Ureter (tissue), 1 donor: Measurements from ENCODE around the gene RTP5. TPM values are rescaled to one million over a fixed set of nuclear protein-coding genes. Genes with fewer than 3 reads are reported as not detected.

ENCODE experiments used
- DNase-seq: peaks from one replicate; pipeline ENCODE4 v3.0.0-alpha.2; 2020; ENCODE audit warnings: low spot score
- total RNA-seq: library from RNA; stranded (reverse); gene quantifications from one replicate; pipeline ENCODE4 v1.2.4, GENCODE V29; 2023
- donor health status: DM: yes; HTN: yes; CAD: no.

Gene RTP5
- total RNA-seq, 1 donor from 2014 or later, result 0.21 TPM

- peak; percentile 45 for DNase-seq
These were observed 26.0 kb upstream of the RTP5 start for GRCh38 chr2:241843321-241844065.

- peak; percentile 67 for DNase-seq
These were observed 25.3 kb upstream of the RTP5 start for GRCh38 chr2:241844066-241844728.

GRCh38 chr2:241844831-241845578 is 24.5 kb upstream of the RTP5 start:
- DNase-seq, result peak; percentile 37

- peak; percentile 41 for DNase-seq
These were observed 23.1 kb upstream of the RTP5 start for GRCh38 chr2:241846406-241846805.

- peak; percentile 36 for DNase-seq
These were observed 20.5 kb upstream of the RTP5 start for GRCh38 chr2:241848761-241849615.

- peak; percentile 37 for DNase-seq
These were observed 19.6 kb upstream of the RTP5 start for GRCh38 chr2:241849616-241850543.

- peak; percentile 39 for DNase-seq
These were observed 18.8 kb upstream of the RTP5 start for GRCh38 chr2:241850544-241851324.

GRCh38 chr2:241851325-241852115 is 18.0 kb upstream of the RTP5 start:
- DNase-seq, result peak; percentile 37

GRCh38 chr2:241852116-241852980 is 17.2 kb upstream of the RTP5 start:
- peak; percentile 41 for DNase-seq

GRCh38 chr2:241852981-241853631 is 16.4 kb upstream of the RTP5 start:
- no peak for DNase-seq

- no peak for DNase-seq
These were observed 15.7 kb upstream of the RTP5 start for GRCh38 chr2:241853651-241854341.

GRCh38 chr2:241854342-241855244 is 14.9 kb upstream of the RTP5 start:
- DNase-seq, result no peak

- DNase-seq, result no peak
These were observed 14.2 kb upstream of the RTP5 start for GRCh38 chr2:241855245-241855887.

GRCh38 chr2:241855888-241856422 is 13.6 kb upstream of the RTP5 start:
- DNase-seq, result no peak

- DNase-seq, result no peak
These were observed 12.4 kb upstream of the RTP5 start for GRCh38 chr2:241857041-241857541.
